Loucy (cell line): Measurements from ENCODE around the gene MCIDAS.

Experiments used
- H2AFZ ChIP-seq: fragments of 200-600 bp; sonication (generic); 2 replicates; pipeline ENCODE4 v1.6.0; 2016; ENCODE audit warnings: antibody characterized with exemption, mild to moderate bottlenecking, low read length, moderate library complexity
- H3F3A ChIP-seq: fragments of 200-600 bp; 2 replicates; pipeline ENCODE4 v1.6.0; 2016; ENCODE audit warnings: antibody characterized with exemption, low read depth, mild to moderate bottlenecking
- H3K27me3 ChIP-seq: fragments of 200-600 bp; sonication (generic); 2 replicates; pipeline ENCODE4 v1.6.1; 2014; ENCODE audit warnings: low read length, mild to moderate bottlenecking; ENCODE audit not compliant: insufficient read depth, poor library complexity, severe bottlenecking
- H3K36me3 ChIP-seq: fragments of 200-600 bp; sonication (generic); 2 replicates; pipeline ENCODE4 v1.6.1; 2016; ENCODE audit warnings: low read length; ENCODE audit not compliant: insufficient read depth
- H3K4me1 ChIP-seq: fragments of 200-600 bp; sonication (generic); 2 replicates; pipeline ENCODE4 v1.5.1; 2014; ENCODE audit warnings: low read length, mild to moderate bottlenecking; ENCODE audit not compliant: insufficient read depth, poor library complexity, severe bottlenecking
- H3K4me2 ChIP-seq: fragments of 200-600 bp; sonication (generic); 2 replicates; pipeline ENCODE4 v1.6.0; 2014; ENCODE audit warnings: antibody characterized with exemption, low read length, low read depth, mild to moderate bottlenecking; ENCODE audit not compliant: poor library complexity, severe bottlenecking
- H3K4me3 ChIP-seq: fragments of 200-600 bp; sonication (generic); 2 replicates; pipeline ENCODE4 v1.5.1; 2014; ENCODE audit warnings: low read length, mild to moderate bottlenecking, mixed read lengths; ENCODE audit not compliant: poor library complexity, severe bottlenecking
- H3K79me2 ChIP-seq: fragments of 200-600 bp; sonication (generic); 2 replicates; pipeline ENCODE4 v1.6.1; 2014; ENCODE audit warnings: low read length; ENCODE audit not compliant: insufficient read depth
- H3K9ac ChIP-seq: fragments of 200-600 bp; sonication (generic); 2 replicates; pipeline ENCODE4 v1.6.0; 2014; ENCODE audit warnings: mild to moderate bottlenecking, low read depth, low read length, moderate library complexity; ENCODE audit not compliant: poor library complexity, severe bottlenecking
- H3K9me2 ChIP-seq: fragments of 200-600 bp; sonication (generic); replicated peaks from 2 replicates; pipeline ENCODE4 v1.6.1; 2016; ENCODE audit warnings: low read depth, low read length, mixed read lengths
- H3K9me3 ChIP-seq: fragments of 200-600 bp; sonication (generic); 2 replicates; pipeline ENCODE4 v1.6.1; 2014; ENCODE audit warnings: mild to moderate bottlenecking, antibody characterized with exemption, low read length, low read depth; ENCODE audit not compliant: insufficient read depth
- H4K20me1 ChIP-seq: fragments of 200-600 bp; sonication (generic); 2 replicates; pipeline ENCODE4 v1.6.0; 2014; ENCODE audit warnings: antibody characterized with exemption, low read length, mild to moderate bottlenecking; ENCODE audit not compliant: insufficient read depth, poor library complexity, severe bottlenecking
- EZH2phosphoT487 ChIP-seq: fragments of 200-600 bp; IDR thresholded peaks from 2 replicates; pipeline ENCODE4 v1.6.1; 2018; ENCODE audit warnings: antibody characterized with exemption, mild to moderate bottlenecking, moderate library complexity, borderline replicate concordance
- TF ChIP-seq, protein P1 (sequence below): fragments of 200-600 bp; sonication (generic); conservative IDR thresholded peaks from 2 replicates; pipeline ENCODE4 v1.5.1; 2014; ENCODE audit warnings: mild to moderate bottlenecking, antibody characterized with exemption, low read length

MCIDAS gene

DNA sequence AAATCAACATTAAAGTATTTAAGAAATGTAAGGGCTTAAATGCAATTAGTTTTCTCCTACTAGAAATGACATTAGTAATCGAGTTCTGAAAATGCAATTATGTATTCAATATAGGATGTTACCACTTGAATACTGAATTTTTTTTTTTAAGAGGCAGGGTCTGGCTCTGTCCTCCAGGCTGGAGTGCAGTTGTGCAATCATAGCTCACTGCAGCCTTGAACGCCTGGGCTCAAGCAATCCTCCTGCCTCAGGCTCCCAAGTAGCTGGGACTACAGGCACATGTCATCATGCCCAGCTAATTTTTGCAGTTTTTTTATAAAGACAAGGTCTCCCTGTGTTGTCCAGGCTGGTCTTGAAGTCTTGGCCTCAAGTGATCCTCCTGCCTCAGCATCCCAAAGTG lies 55.6 kb downstream of the MCIDAS start:
- Histone ChIP-seq H3F3A (no peaks in the 10 kb centered on the region), H3K9me3 (no peaks in the 10 kb centered on the region), H3K9me2 (no peaks in the 10 kb centered on the region), H3K36me3 (no peaks in the 10 kb centered on the region), H3K4me3 (no peak overlapping the region), H2AFZ (no peak overlapping the region), H4K20me1 (no peaks in the 10 kb centered on the region), H3K27me3 (no peaks in the 10 kb centered on the region), H3K9ac (no peak overlapping the region), H3K4me1 (no peaks in the 10 kb centered on the region), H3K4me2 (no peak overlapping the region), H3K79me2 (no peaks in the 10 kb centered on the region)
- TF ChIP-seq, protein P1, sequence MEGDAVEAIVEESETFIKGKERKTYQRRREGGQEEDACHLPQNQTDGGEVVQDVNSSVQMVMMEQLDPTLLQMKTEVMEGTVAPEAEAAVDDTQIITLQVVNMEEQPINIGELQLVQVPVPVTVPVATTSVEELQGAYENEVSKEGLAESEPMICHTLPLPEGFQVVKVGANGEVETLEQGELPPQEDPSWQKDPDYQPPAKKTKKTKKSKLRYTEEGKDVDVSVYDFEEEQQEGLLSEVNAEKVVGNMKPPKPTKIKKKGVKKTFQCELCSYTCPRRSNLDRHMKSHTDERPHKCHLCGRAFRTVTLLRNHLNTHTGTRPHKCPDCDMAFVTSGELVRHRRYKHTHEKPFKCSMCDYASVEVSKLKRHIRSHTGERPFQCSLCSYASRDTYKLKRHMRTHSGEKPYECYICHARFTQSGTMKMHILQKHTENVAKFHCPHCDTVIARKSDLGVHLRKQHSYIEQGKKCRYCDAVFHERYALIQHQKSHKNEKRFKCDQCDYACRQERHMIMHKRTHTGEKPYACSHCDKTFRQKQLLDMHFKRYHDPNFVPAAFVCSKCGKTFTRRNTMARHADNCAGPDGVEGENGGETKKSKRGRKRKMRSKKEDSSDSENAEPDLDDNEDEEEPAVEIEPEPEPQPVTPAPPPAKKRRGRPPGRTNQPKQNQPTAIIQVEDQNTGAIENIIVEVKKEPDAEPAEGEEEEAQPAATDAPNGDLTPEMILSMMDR, result no peak
- TF ChIP-seq EZH2phosphoT487, result no peak
